ENCODE results near the gene PCED1B. TPM values are rescaled to one million over a fixed set of nuclear protein-coding genes. Genes with fewer than 3 reads are reported as not detected.

Gene PCED1B
- total RNA-seq, 1 donor from 2014 or later: 6.9 TPM

DNA sequence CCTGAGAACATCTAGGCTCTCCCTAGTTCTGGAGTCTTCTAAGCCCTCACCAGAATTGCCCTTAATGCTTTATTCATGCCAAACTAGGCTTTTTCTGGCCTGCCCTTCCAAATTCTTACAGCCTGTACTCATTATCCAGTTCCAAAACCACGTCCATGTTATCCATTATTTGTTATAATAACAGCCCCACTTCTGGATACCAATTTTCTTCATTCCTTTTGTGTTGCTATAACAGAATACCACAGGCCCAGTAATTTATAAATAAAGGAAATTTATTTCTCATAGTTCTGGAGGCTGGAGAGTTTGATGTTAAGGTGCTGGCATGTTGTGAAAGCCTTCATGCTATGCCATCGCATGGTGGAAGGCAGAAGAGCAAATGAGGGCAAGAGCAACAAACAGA lies 68.3 kb downstream of the PCED1B start:
- Histone ChIP-seq H3K4me1 (no peaks in the 10 kb centered on the region), H3K36me3 (no peaks in the 10 kb centered on the region), H3K4me3 (no peak overlapping the region), H3K9me3 (no peaks in the 10 kb centered on the region), H3K27me3 (no peaks in the 10 kb centered on the region), H3K27ac (no peak overlapping the region)
- DNase-seq (ENCODE audit: extremely low spot score in 2 of 2): no peak
- intact Hi-C loops (cut with DNase I): no loop called here
- TF ChIP-seq CTCF (IDR thresholded peaks at IDR 0.05): no peak
- TF ChIP-seq POLR2A (IDR thresholded peaks at IDR 0.05): no peak
- no peak for TF ChIP-seq POLR2AphosphoS5 (IDR thresholded peaks at IDR 0.05; ENCODE audit: insufficient read depth in 1 of 2, low read depth in 1 of 2)

DNA sequence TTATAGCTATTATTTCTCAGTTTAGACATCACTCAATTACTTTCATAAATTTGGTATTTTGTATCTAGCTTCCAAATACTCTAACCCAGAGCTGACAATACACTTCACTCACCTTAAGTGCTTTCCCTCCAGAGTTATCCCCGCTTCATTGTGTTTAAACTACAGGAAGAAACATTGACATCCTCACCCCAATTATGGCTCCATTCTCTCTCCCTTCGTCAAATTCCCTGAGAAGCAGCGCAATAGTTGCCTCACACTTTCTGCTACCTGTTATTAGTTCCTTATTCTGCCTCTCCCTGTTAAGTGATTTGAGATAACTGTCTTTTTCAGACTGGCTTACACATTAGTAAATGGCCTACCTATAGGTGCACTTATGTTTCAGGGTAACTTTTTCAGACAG lies 69.7 kb downstream of the PCED1B start:
- no peaks in the 10 kb centered on the region for H3K9me3 ChIP-seq
- H3K36me3 ChIP-seq: no peaks in the 10 kb centered on the region
- intact Hi-C loops (cut with DNase I): no loop called here
- H3K27me3 ChIP-seq: no peaks in the 10 kb centered on the region
- H3K27ac ChIP-seq: no peak overlapping the region
- H3K4me1 ChIP-seq: no peaks in the 10 kb centered on the region
- no peak overlapping the region for H3K4me3 ChIP-seq
- DNase-seq (ENCODE audit: extremely low spot score in 2 of 2): no peak
- TF ChIP-seq POLR2AphosphoS5 (IDR thresholded peaks at IDR 0.05; ENCODE audit: insufficient read depth in 1 of 2, low read depth in 1 of 2): no peak
- TF ChIP-seq POLR2A (IDR thresholded peaks at IDR 0.05): no peak
- no peak for TF ChIP-seq CTCF (IDR thresholded peaks at IDR 0.05)

GRCh38 chr12:47152095-47152494 lies 72.7 kb downstream of the PCED1B start:
- Histone ChIP-seq H3K4me1 (peaks cover 14% of the 10 kb centered on the region), H3K27ac (no peak overlapping the region), H3K27me3 (no peaks in the 10 kb centered on the region), H3K36me3 (no peaks in the 10 kb centered on the region), H3K9me3 (no peaks in the 10 kb centered on the region), H3K4me3 (no peak overlapping the region)
- no peak for DNase-seq (ENCODE audit: extremely low spot score in 2 of 2)
- TF ChIP-seq POLR2A (IDR thresholded peaks at IDR 0.05) (no peak), CTCF (IDR thresholded peaks at IDR 0.05) (no peak), POLR2AphosphoS5 (IDR thresholded peaks at IDR 0.05; ENCODE audit: insufficient read depth in 1 of 2, low read depth in 1 of 2) (no peak)
- intact Hi-C loops (cut with DNase I): no loop called here

DNA sequence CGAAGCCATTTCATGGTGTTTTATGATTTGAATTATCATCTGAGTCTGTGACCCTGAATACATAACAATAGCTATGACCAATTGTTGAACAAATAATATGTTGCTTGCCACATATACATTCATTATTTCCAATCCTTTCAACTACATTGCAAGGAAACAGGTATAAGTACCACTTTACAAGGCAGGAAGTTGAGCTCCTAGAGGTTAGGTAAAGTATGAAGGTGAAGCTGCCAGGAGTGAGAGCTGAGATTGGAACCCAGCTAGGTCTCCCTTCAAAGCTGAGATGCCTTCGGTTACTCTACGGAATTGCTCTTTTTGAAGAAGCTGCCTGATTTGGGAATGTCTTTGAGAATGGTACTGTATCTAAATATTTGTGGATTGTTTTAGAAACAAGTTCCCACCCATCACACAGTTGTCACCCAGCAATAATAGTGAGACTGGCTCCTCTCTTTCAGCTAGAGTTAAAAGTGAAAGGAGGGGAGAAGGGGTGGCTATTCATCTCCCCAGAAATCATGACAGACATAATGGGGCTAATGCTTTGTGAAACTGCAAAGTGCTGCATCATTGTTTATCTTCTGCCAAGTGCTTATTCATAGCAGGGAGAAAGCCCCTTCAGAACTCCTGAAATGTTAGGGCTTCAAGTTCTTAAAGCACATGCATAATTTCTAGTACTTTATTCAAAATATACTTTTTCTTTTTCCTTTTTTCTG lies 76.2 kb downstream of the PCED1B start:
- Histone ChIP-seq H3K36me3 (no peaks in the 10 kb centered on the region), H3K27me3 (no peaks in the 10 kb centered on the region), H3K4me3 (no peak overlapping the region), H3K9me3 (no peaks in the 10 kb centered on the region), H3K4me1 (peaks cover 14% of the 10 kb centered on the region), H3K27ac (no peak overlapping the region)
- intact Hi-C loops (cut with DNase I): no loop called here
- TF ChIP-seq POLR2AphosphoS5 (IDR thresholded peaks at IDR 0.05; ENCODE audit: insufficient read depth in 1 of 2, low read depth in 1 of 2) (no peak), POLR2A (IDR thresholded peaks at IDR 0.05) (no peak), CTCF (IDR thresholded peaks at IDR 0.05) (no peak)
- DNase-seq (ENCODE audit: extremely low spot score in 2 of 2): no peak

DNA sequence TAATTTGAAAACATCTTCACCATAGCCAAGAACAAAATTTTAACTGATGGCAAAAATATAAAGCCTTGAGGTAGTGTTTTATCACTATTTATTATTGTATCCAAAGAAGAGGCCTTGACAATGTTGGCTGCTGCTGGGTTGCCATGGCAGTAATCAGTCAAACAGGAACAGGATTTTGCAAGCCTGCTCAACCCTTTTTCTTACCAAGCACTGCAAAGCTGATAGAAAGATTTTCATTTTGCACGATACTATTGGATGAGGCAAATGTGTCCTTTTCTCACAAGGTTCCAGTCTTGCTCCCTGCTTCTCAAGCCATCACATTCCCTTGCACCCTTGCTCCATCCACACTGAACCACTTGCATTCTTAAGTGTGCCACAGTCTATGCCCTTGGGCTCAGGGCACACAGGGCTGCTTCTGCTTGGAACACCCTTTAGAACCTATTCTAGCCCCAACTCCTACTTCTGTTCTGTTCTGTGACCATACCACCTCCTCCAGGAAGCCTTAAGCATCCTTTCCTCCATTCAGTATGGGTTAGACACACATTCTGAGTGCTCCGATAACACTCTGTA lies 76.8 kb downstream of the PCED1B start:
- TF ChIP-seq CTCF (IDR thresholded peaks at IDR 0.05) (no peak), POLR2A (IDR thresholded peaks at IDR 0.05) (no peak), POLR2AphosphoS5 (IDR thresholded peaks at IDR 0.05; ENCODE audit: insufficient read depth in 1 of 2, low read depth in 1 of 2) (no peak)
- Histone ChIP-seq H3K4me3 (no peak overlapping the region), H3K27me3 (no peaks in the 10 kb centered on the region), H3K9me3 (no peaks in the 10 kb centered on the region), H3K36me3 (no peaks in the 10 kb centered on the region), H3K27ac (no peak overlapping the region), H3K4me1 (peaks cover 14% of the 10 kb centered on the region)
- intact Hi-C loops (cut with DNase I): no loop called here
- DNase-seq (ENCODE audit: extremely low spot score in 2 of 2): no peak
